A673 (cell line): Measurements from ENCODE around the gene NEUROG3. TPM values are rescaled to one million over a fixed set of nuclear protein-coding genes. Genes with fewer than 3 reads are reported as not detected.

ENCODE experiments used
- BruUV-seq: library from RNA; stranded (reverse); fragments of 400-500 nt; replicated peaks from 2 replicates; lab custom pipeline; 2021; lab: Mats Ljungman, UMichigan
- CTCF ChIA-PET: fragments of 300-600 bp; sonication (Branson Sonifier 250); formaldehyde crosslinking; loops from one replicate; lab custom pipeline; 2022; ENCODE audit warnings: antibody characterized with exemption; lab: Charles Lee
- POLR2A ChIA-PET: fragments of 300-600 bp; sonication (Branson Sonifier 250); formaldehyde crosslinking; loops from one replicate; lab custom pipeline; 2022; ENCODE audit warnings: antibody characterized with exemption; ENCODE audit not compliant: low non-redundant PET; lab: Charles Lee
- DNase-seq: peaks from one replicate; pipeline ENCODE4 v3.0.0-alpha.2; 2015; ENCODE audit warnings: low spot score
- H3K27ac ChIP-seq: fragments of 200-600 bp; sonication (generic); 2 replicates; pipeline ENCODE4 v1.5.1; 2016; ENCODE audit warnings: mixed run types, low read depth, mild to moderate bottlenecking, mixed read lengths, antibody characterized with exemption, low read length; ENCODE audit not compliant: poor library complexity, severe bottlenecking
- H3K27me3 ChIP-seq: fragments of 200-600 bp; sonication (generic); replicated peaks from 2 replicates; pipeline ENCODE4 v1.6.1; 2017; ENCODE audit warnings: mixed run types, low read depth, mild to moderate bottlenecking, mixed read lengths, antibody characterized with exemption, low read length; ENCODE audit not compliant: insufficient read depth, poor library complexity
- H3K36me3 ChIP-seq: fragments of 200-600 bp; sonication (generic); 2 replicates; pipeline ENCODE4 v1.6.1; 2016; ENCODE audit warnings: mixed run types, mild to moderate bottlenecking, mixed read lengths, antibody characterized with exemption, low read length; ENCODE audit not compliant: insufficient read depth, poor library complexity, severe bottlenecking
- H3K4me1 ChIP-seq: fragments of 200-600 bp; sonication (generic); 2 replicates; pipeline ENCODE4 v1.6.1; 2017; ENCODE audit warnings: mixed run types, mild to moderate bottlenecking, mixed read lengths, antibody characterized with exemption, low read length; ENCODE audit not compliant: insufficient read depth, poor library complexity, severe bottlenecking
- H3K4me3 ChIP-seq: fragments of 200-600 bp; sonication (generic); 2 replicates; pipeline ENCODE4 v1.5.1; 2016; ENCODE audit warnings: low read depth, mixed run types, mild to moderate bottlenecking, mixed read lengths, low read length; ENCODE audit not compliant: poor library complexity, severe bottlenecking
- H3K9me3 ChIP-seq: fragments of 200-600 bp; sonication (generic); 2 replicates; pipeline ENCODE4 v1.6.1; 2016; ENCODE audit warnings: mixed run types, low read depth, mild to moderate bottlenecking, mixed read lengths, antibody characterized with exemption, low read length; ENCODE audit not compliant: poor library complexity, severe bottlenecking
- CTCF ChIP-seq: fragments of 300-800, 200-600 bp; sonication (generic); conservative IDR thresholded peaks from 2 replicates; pipeline ENCODE4 v1.5.1; 2017; ENCODE audit warnings: low read depth, mild to moderate bottlenecking, antibody characterized with exemption, low read length, moderate library complexity, mixed read lengths
- EZH2 ChIP-seq: fragments of 200-600 bp; sonication (generic); IDR thresholded peaks from 2 replicates; pipeline ENCODE4 v1.6.1; 2017; ENCODE audit warnings: borderline replicate concordance, low read depth, mild to moderate bottlenecking, mixed read lengths, antibody characterized with exemption, low read length; ENCODE audit not compliant: poor library complexity, severe bottlenecking
- intact Hi-C: fragments of 100-400 bp; cut with micrococcal nuclease; formaldehyde crosslinking; loops from one replicate; pipeline ENCODE4 v1.10.0; 2022; ENCODE audit not compliant: unreplicated experiment
- total RNA-seq: library from RNA; stranded (reverse); gene quantifications from 2 replicates; pipeline ENCODE4 v1.2.3, GENCODE V29; 2021

The NEUROG3 gene
- total RNA-seq, 1 experiment from 2014 or later, result not detected

GRCh38 chr10:69572159-69573055 is 815 bp downstream of the NEUROG3 start:
- POLR2A ChIA-PET, result no interaction called here
- no peak overlapping the region for H3K27ac ChIP-seq
- CTCF ChIA-PET, result no interaction called here
- no peak for DNase-seq
- H3K4me1 ChIP-seq, result no peaks in the 10 kb centered on the region
- peaks cover 100% of the 10 kb centered on the region for H3K27me3 ChIP-seq
- H3K9me3 ChIP-seq, result no peaks in the 10 kb centered on the region
- no peaks in the 10 kb centered on the region for H3K36me3 ChIP-seq
- H3K4me3 ChIP-seq, result no peak overlapping the region
- TF ChIP-seq EZH2, result peak; percentile 23
- TF ChIP-seq CTCF, result no peak
- intact Hi-C loops, result no loop called here
- no TSS peak for BruUV-seq

- Histone ChIP-seq H3K27me3 (peaks cover 100% of the 10 kb centered on the region), H3K36me3 (no peaks in the 10 kb centered on the region), H3K9me3 (no peaks in the 10 kb centered on the region), H3K4me1 (no peaks in the 10 kb centered on the region), H3K4me3 (no peak overlapping the region), H3K27ac (no peak overlapping the region)
- ChIA-PET CTCF (no interaction called here), POLR2A (no interaction called here)
- TF ChIP-seq CTCF, result no peak
- peak; percentile 11 for TF ChIP-seq EZH2
- intact Hi-C loops, result no loop called here
- DNase-seq, result no peak
- no TSS peak for BruUV-seq
Measured at GRCh38 chr10:69571618-69572158, 1.5 kb downstream of the NEUROG3 start.

- Histone ChIP-seq H3K9me3 (no peaks in the 10 kb centered on the region), H3K4me1 (no peaks in the 10 kb centered on the region), H3K27ac (no peak overlapping the region), H3K36me3 (no peaks in the 10 kb centered on the region), H3K4me3 (no peak overlapping the region), H3K27me3 (peaks cover 94% of the 10 kb centered on the region)
- ChIA-PET CTCF (interaction anchor here (1.3 kb wide), 1 partner anchor 54 kb away, joined by 3 read pairs; no protein-coding TSS in a partner anchor), POLR2A (no interaction called here)
- intact Hi-C loops, result no loop called here
- DNase-seq, result no peak
- TF ChIP-seq EZH2 (no peak), CTCF (no peak)
- no TSS peak for BruUV-seq
Measured at GRCh38 chr10:69570050-69570816, 3.0 kb downstream of the NEUROG3 start.
